OCI-LY1 (cell line): ENCODE results near the gene BBS1.

Experiments
- CTCF ChIP-seq: fragments of 200-600 bp; sonication (generic), shearing (Covaris generic); IDR thresholded peaks from 2 replicates; pipeline ENCODE4 v1.5.1; 2017; ENCODE audit warnings: mild to moderate bottlenecking, antibody characterized with exemption, low read length, moderate library complexity, mixed read lengths
- EZH2 ChIP-seq: fragments of 200-600 bp; sonication (generic), shearing (Covaris generic); IDR thresholded peaks from 2 replicates; pipeline ENCODE4 v1.8.0; 2017; ENCODE audit warnings: borderline replicate concordance, mixed run types, mild to moderate bottlenecking, antibody characterized with exemption, low read length, moderate library complexity, mixed read lengths

GRCh38 chr11:66541892-66542291 lies 31.5 kb downstream of the BBS1 start:
- TF ChIP-seq CTCF (no peak), EZH2 (no peak)
